Measurements from ENCODE around the gene DNMT1. TPM values are rescaled to one million over a fixed set of nuclear protein-coding genes. Genes with fewer than 3 reads are reported as not detected.
A peak's percentile ranks its signal among the peaks of the same experiment; 100 is the strongest.

Gene DNMT1
- polyA plus RNA-seq, 2 donors = 32.1 to 42.6 TPM

DNA sequence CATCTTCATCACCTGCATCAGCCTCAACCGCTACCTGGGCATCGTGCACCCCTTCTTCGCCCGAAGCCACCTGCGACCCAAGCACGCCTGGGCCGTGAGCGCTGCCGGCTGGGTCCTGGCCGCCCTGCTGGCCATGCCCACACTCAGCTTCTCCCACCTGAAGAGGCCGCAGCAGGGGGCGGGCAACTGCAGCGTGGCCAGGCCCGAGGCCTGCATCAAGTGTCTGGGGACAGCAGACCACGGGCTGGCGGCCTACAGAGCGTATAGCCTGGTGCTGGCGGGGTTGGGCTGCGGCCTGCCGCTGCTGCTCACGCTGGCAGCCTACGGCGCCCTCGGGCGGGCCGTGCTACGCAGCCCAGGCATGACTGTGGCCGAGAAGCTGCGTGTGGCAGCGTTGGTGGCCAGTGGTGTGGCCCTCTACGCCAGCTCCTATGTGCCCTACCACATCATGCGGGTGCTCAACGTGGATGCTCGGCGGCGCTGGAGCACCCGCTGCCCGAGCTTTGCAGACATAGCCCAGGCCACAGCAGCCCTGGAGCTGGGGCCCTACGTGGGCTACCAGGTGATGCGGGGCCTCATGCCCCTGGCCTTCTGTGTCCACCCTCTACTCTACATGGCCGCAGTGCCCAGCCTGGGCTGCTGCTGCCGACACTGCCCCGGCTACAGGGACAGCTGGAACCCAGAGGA is 80.6 kb downstream of the DNMT1 start:
- Histone ChIP-seq H3K4me3 (ENCODE audit: low read depth in 1 of 2, low read length in 2 of 2) (no peak overlapping the region), H3K9me3 (ENCODE audit: control insufficient read depth in 2 of 2, insufficient read depth in 1 of 2, low read depth in 1 of 2, low read length in 1 of 2) (peaks cover 0 to 3% of the 10 kb centered on the region in 2 donors), H3K27ac (ENCODE audit: low read depth in 2 of 2, low read length in 1 of 2) (no peak overlapping the region), H3K27me3 (ENCODE audit: control insufficient read depth in 1 of 2, insufficient read depth in 2 of 2, low read length in 2 of 2) (no peaks in the 10 kb centered on the region), H3K4me1 (ENCODE audit: control insufficient read depth in 2 of 2, insufficient read depth in 2 of 2, low read length in 1 of 2) (peaks cover 0 to 18% of the 10 kb centered on the region in 2 donors), H3K36me3 (ENCODE audit: control insufficient read depth in 2 of 2, insufficient read depth in 2 of 2, low read length in 1 of 2) (peaks cover 13 to 62% of the 10 kb centered on the region in 2 donors)
- WGBS, 2 donors = 74 to 86% methylated on average over 43 of the region's 43 CpGs

DNA sequence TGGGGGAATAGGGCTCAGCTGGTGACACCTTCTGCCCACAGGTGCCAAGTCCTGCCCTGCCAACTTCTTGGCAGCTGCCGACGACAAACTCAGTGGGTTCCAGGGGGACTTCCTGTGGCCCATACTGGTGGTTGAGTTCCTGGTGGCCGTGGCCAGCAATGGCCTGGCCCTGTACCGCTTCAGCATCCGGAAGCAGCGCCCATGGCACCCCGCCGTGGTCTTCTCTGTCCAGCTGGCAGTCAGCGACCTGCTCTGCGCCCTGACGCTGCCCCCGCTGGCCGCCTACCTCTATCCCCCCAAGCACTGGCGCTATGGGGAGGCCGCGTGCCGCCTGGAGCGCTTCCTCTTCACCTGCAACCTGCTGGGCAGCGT is 81.2 kb downstream of the DNMT1 start:
- Histone ChIP-seq H3K27ac (ENCODE audit: low read depth in 2 of 2, low read length in 1 of 2) (no peak overlapping the region), H3K27me3 (ENCODE audit: control insufficient read depth in 1 of 2, insufficient read depth in 2 of 2, low read length in 2 of 2) (no peaks in the 10 kb centered on the region), H3K4me1 (ENCODE audit: control insufficient read depth in 2 of 2, insufficient read depth in 2 of 2, low read length in 1 of 2) (peaks cover 0 to 13% of the 10 kb centered on the region in 2 donors), H3K4me3 (ENCODE audit: low read depth in 1 of 2, low read length in 2 of 2) (no peak overlapping the region), H3K9me3 (ENCODE audit: control insufficient read depth in 2 of 2, insufficient read depth in 1 of 2, low read depth in 1 of 2, low read length in 1 of 2) (peaks cover 0 to 3% of the 10 kb centered on the region in 2 donors), H3K36me3 (ENCODE audit: control insufficient read depth in 2 of 2, insufficient read depth in 2 of 2, low read length in 1 of 2) (peaks cover 13 to 63% of the 10 kb centered on the region in 2 donors)
- 63 to 67% methylated on average over 19 of the region's 19 CpGs for WGBS, 2 donors

DNA sequence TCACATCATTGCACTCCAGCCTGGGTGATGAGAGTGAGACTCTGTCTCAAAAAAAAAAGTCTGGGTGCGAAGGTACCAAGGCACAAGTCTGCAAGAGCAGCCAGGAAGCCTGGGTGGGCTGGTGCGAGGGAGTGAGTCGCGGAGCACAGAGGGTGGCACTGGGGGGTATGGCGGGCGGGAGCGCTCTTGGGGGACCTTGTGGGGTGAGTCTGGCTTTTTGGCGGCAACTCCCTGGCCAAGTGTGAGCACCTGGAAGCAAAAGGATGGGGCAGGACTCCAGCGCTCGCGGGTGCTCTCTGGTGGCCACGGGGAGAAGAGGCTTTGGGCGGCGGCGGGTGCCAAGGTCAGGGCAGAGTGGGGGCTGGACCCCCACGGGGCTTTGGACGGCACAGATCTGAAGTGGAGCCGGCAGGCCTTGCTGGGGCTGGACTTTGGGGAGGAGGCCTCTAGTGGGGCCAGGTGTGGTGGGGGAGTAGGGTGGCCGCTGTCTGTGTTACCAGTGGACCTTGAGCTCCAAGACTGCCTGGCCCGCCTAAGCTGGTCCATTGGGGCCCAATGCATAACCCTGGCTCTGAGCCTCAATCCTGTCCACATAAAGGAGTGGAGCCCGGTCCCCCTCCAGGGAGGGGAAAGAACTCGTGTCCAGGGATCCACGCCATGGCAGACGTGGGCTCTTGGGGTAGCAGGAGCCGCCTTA is 81.7 kb downstream of the DNMT1 start:
- Histone ChIP-seq H3K27ac (ENCODE audit: low read depth in 2 of 2, low read length in 1 of 2) (peak overlapping the region; percentile 6 to 13), H3K27me3 (ENCODE audit: control insufficient read depth in 1 of 2, insufficient read depth in 2 of 2, low read length in 2 of 2) (no peaks in the 10 kb centered on the region), H3K36me3 (ENCODE audit: control insufficient read depth in 2 of 2, insufficient read depth in 2 of 2, low read length in 1 of 2) (peaks cover 16 to 67% of the 10 kb centered on the region in 2 donors), H3K9me3 (ENCODE audit: control insufficient read depth in 2 of 2, insufficient read depth in 1 of 2, low read depth in 1 of 2, low read length in 1 of 2) (peaks cover 0 to 3% of the 10 kb centered on the region in 2 donors), H3K4me1 (ENCODE audit: control insufficient read depth in 2 of 2, insufficient read depth in 2 of 2, low read length in 1 of 2) (peaks cover 0 to 12% of the 10 kb centered on the region in 2 donors), H3K4me3 (ENCODE audit: low read depth in 1 of 2, low read length in 2 of 2) (no peak overlapping the region)
- WGBS, 2 donors = 18 to 20% methylated on average over 25 of the region's 25 CpGs

DNA sequence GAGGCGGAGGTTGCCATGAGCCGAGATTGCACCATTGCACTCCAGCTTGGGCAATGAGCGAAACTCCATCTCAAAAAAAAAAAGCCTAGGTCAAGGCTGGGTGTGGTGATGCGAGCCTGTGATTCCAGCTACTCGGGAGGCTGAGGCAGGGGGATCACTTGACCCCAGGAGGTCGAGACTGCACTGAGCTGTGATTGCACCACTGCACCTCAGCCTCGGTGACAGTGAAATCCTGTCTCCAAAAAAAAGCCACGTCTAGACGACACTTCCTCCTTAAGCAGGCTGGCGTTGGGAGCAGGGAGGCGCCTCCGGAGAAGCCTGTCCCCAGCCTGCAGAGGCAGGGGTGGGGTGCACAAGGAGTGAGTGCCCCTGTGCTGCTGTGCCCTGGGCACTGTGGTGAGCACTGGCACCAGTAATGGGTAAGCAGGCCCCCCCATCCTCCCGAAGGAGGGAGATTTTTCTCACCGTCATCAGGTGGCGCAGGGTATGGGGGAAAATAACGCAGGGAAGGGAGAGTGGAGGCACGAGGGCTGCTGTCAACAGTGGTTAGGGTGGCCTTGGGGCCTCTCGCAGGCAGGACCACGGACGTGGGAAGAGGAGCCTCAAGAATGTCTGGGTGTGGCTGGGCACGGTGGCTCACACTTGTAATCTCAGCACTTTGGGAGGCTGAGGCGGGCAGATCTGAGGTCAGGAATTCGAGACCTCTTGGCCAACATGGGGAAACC is 82.6 kb downstream of the DNMT1 start:
- 50 to 51% methylated on average over 23 of the region's 23 CpGs for WGBS, 2 donors
- Histone ChIP-seq H3K27me3 (ENCODE audit: control insufficient read depth in 1 of 2, insufficient read depth in 2 of 2, low read length in 2 of 2) (no peaks in the 10 kb centered on the region), H3K4me3 (ENCODE audit: low read depth in 1 of 2, low read length in 2 of 2) (no peak overlapping the region), H3K36me3 (ENCODE audit: control insufficient read depth in 2 of 2, insufficient read depth in 2 of 2, low read length in 1 of 2) (peaks cover 21 to 69% of the 10 kb centered on the region in 2 donors), H3K4me1 (ENCODE audit: control insufficient read depth in 2 of 2, insufficient read depth in 2 of 2, low read length in 1 of 2) (peaks cover 0 to 16% of the 10 kb centered on the region in 2 donors), H3K9me3 (ENCODE audit: control insufficient read depth in 2 of 2, insufficient read depth in 1 of 2, low read depth in 1 of 2, low read length in 1 of 2) (peaks cover 0 to 3% of the 10 kb centered on the region in 2 donors), H3K27ac (ENCODE audit: low read depth in 2 of 2, low read length in 1 of 2) (peak overlapping the region; percentile 14 to 36)

DNA sequence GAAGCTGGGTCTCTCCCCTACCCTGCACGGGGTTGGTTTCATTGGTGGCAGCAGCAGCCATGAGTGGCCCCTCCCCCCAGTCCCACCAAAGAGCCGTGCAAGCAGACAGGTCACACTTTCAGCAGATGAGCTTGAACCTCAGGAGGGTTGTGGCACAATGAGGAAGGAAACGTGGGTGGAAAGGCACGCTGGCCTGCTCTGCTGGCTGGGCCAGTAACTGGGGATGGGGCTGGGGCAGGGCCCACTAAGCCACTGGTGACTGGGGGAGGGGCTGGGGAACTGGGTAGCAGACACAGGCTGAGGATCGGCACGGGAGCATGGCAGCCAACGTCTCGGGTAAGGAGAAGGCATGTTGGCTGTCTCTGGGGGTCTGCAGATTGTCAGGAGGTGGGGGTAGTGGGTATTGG is 83.3 kb downstream of the DNMT1 start, which contains the start of gene P2RY11:
P2RY11 (plus strand) TSS at position 289 of the 407 bp plus-strand sequence; CDS start at position 318, 29 bp downstream.
- 45 to 52% methylated on average over 8 of the region's 8 CpGs for WGBS, 2 donors
- H3K4me3 ChIP-seq (ENCODE audit: low read depth in 1 of 2, low read length in 2 of 2) = no peak within 1 kb of the TSS
- peaks cover 0 to 3% of the 10 kb centered on the region in 2 donors for H3K9me3 ChIP-seq (ENCODE audit: control insufficient read depth in 2 of 2, insufficient read depth in 1 of 2, low read depth in 1 of 2, low read length in 1 of 2)
- H3K4me1 ChIP-seq (ENCODE audit: control insufficient read depth in 2 of 2, insufficient read depth in 2 of 2, low read length in 1 of 2) = peaks cover 0 to 15% of the 10 kb centered on the region in 2 donors
- peak within 1 kb of the TSS; percentile 14 to 36 for H3K27ac ChIP-seq (ENCODE audit: low read depth in 2 of 2, low read length in 1 of 2)
- H3K36me3 ChIP-seq (ENCODE audit: control insufficient read depth in 2 of 2, insufficient read depth in 2 of 2, low read length in 1 of 2) = peaks cover 19 to 62% of the 10 kb centered on the region in 2 donors
- H3K27me3 ChIP-seq (ENCODE audit: control insufficient read depth in 1 of 2, insufficient read depth in 2 of 2, low read length in 2 of 2) = no peaks in the 10 kb centered on the region

DNA sequence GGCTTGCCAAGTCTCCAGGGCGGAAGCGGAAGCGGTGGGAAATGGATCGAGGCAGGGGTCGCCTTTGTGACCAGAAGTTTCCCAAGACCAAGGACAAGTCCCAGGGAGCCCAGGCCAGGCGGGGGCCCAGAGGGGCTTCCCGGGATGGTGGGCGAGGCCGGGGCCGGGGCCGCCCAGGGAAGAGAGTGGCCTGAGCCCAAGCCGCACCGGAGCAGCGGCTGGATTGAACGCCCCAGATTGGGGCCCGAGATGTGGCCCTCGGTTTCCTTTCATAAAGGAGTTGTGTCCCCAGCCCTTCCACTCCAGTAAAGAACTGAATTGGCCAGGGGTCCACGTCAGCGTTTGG is 83.8 kb downstream of the DNMT1 start:
- no peaks in the 10 kb centered on the region for H3K27me3 ChIP-seq (ENCODE audit: control insufficient read depth in 1 of 2, insufficient read depth in 2 of 2, low read length in 2 of 2)
- no peak overlapping the region for H3K4me3 ChIP-seq (ENCODE audit: low read depth in 1 of 2, low read length in 2 of 2)
- peaks cover 14 to 57% of the 10 kb centered on the region in 2 donors for H3K36me3 ChIP-seq (ENCODE audit: control insufficient read depth in 2 of 2, insufficient read depth in 2 of 2, low read length in 1 of 2)
- 87 to 90% methylated on average over 19 of the region's 19 CpGs for WGBS, 2 donors
- H3K9me3 ChIP-seq (ENCODE audit: control insufficient read depth in 2 of 2, insufficient read depth in 1 of 2, low read depth in 1 of 2, low read length in 1 of 2) = peaks cover 0 to 2% of the 10 kb centered on the region in 2 donors
- H3K4me1 ChIP-seq (ENCODE audit: control insufficient read depth in 2 of 2, insufficient read depth in 2 of 2, low read length in 1 of 2) = peaks cover 0 to 12% of the 10 kb centered on the region in 2 donors
- peak overlapping the region in 1 of 2 donors; percentile 25 for H3K27ac ChIP-seq (ENCODE audit: low read depth in 2 of 2, low read length in 1 of 2)

DNA sequence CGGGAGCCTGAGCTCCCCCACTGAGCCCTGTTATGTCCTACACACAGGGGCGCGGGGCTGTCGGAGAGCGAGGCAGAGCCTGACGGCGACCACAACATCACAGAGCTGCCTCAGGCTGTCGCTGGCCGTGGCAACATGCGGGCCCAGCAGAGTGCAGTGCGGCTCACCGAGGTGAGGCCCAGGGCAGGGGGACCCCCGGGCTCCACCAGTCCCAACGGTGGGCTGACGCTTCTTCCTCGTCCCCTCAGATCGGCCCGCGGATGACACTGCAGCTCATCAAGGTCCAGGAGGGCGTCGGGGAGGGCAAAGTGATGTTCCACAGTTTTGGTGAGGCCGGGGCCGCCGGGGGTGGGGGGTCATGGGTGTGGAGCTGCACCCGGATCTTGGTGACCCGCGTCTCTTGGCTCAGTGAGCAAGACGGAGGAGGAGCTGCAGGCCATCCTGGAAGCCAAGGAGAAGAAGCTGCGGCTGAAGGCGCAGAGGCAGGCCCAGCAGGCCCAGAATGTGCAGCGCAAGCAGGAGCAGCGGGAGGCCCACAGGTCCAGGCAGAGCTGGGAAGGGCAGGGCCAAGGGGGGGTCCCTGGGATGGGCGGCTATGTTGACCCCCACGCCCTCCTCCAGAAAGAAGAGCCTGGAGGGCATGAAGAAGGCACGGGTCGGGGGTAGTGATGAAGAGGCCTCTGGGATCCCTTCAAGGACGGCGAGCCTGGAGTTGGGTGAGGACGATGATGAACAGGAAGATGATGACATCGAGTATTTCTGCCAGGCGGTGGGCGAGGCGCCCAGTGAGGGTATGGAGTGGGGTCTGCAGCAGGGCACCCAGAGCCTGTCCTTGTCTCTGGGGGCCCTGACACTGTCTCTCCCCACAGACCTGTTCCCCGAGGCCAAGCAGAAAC is 84.4 kb downstream of the DNMT1 start:
- Histone ChIP-seq H3K4me1 (ENCODE audit: control insufficient read depth in 2 of 2, insufficient read depth in 2 of 2, low read length in 1 of 2) (peaks cover 0 to 15% of the 10 kb centered on the region in 2 donors), H3K4me3 (ENCODE audit: low read depth in 1 of 2, low read length in 2 of 2) (no peak overlapping the region), H3K27ac (ENCODE audit: low read depth in 2 of 2, low read length in 1 of 2) (peak overlapping the region in 1 of 2 donors; percentile 25), H3K9me3 (ENCODE audit: control insufficient read depth in 2 of 2, insufficient read depth in 1 of 2, low read depth in 1 of 2, low read length in 1 of 2) (no peaks in the 10 kb centered on the region), H3K27me3 (ENCODE audit: control insufficient read depth in 1 of 2, insufficient read depth in 2 of 2, low read length in 2 of 2) (no peaks in the 10 kb centered on the region), H3K36me3 (ENCODE audit: control insufficient read depth in 2 of 2, insufficient read depth in 2 of 2, low read length in 1 of 2) (peaks cover 11 to 51% of the 10 kb centered on the region in 2 donors)
- 88 to 89% methylated on average over 44 of the region's 44 CpGs for WGBS, 2 donors

DNA sequence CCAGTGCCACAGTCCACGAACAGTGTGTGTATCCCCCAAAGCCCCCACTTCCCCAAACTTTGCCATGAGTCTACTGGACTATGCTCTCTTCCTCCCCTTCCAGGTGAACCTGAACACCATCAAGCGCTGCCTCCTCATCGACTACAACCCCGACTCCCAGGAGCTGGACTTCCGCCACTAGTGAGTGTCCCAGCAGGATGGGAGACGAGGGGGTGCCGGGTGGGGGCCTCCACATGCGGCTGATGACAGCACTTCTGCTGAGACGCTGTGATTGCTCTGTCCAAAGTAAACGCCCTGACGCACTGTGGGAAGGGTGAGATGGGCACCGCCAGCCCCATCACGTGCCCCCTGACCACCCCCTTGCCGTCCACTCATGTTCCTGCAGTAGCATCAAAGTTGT is 85.2 kb downstream of the DNMT1 start:
- Histone ChIP-seq H3K4me1 (ENCODE audit: control insufficient read depth in 2 of 2, insufficient read depth in 2 of 2, low read length in 1 of 2) (peaks cover 0 to 15% of the 10 kb centered on the region in 2 donors), H3K27ac (ENCODE audit: low read depth in 2 of 2, low read length in 1 of 2) (no peak overlapping the region), H3K4me3 (ENCODE audit: low read depth in 1 of 2, low read length in 2 of 2) (no peak overlapping the region), H3K36me3 (ENCODE audit: control insufficient read depth in 2 of 2, insufficient read depth in 2 of 2, low read length in 1 of 2) (peaks cover 11 to 45% of the 10 kb centered on the region in 2 donors), H3K9me3 (ENCODE audit: control insufficient read depth in 2 of 2, insufficient read depth in 1 of 2, low read depth in 1 of 2, low read length in 1 of 2) (no peaks in the 10 kb centered on the region), H3K27me3 (ENCODE audit: control insufficient read depth in 1 of 2, insufficient read depth in 2 of 2, low read length in 2 of 2) (no peaks in the 10 kb centered on the region)
- 91% methylated on average over 14 of the region's 14 CpGs for WGBS, 2 donors

Measured in esophagus (tissue), 2 donors.